GM20431 (cell line): ENCODE measurements around the gene MYH9.
"Not testable (repeated sequence)": the region's sequence is repeated elsewhere in the genome, so short reads cannot be mapped to it uniquely, and the experiment has no call there.

ENCODE experiments used
- in situ Hi-C: fragments of 300-500 bp; cut with MseI, MboI; formaldehyde crosslinking; loops from one replicate; pipeline ENCODE4 v1.15.0; 2020; ENCODE audit warnings: low sequenced_read_pairs; ENCODE audit not compliant: unreplicated experiment

Gene MYH9

GRCh38 chr22:36415415-36416168 is 27.8 kb upstream of the MYH9 start:
- in situ Hi-C loops = no loop called here

GRCh38 chr22:36413022-36413775 is 25.4 kb upstream of the MYH9 start:
- in situ Hi-C loops = no loop called here

GRCh38 chr22:36411589-36412258 is 24.0 kb upstream of the MYH9 start:
- in situ Hi-C loops = no loop called here

- in situ Hi-C loops = no loop called here
Measured at GRCh38 chr22:36409911-36410756, 22.4 kb upstream of the MYH9 start.

- in situ Hi-C loops = not testable (repeated sequence)
Measured at GRCh38 chr22:36409554-36409910, 21.8 kb upstream of the MYH9 start.

- in situ Hi-C loops = no loop called here
Measured at GRCh38 chr22:36409056-36409455, 21.3 kb upstream of the MYH9 start.

GRCh38 chr22:36406721-36407120 is 19.0 kb upstream of the MYH9 start:
- in situ Hi-C loops = no loop called here

GRCh38 chr22:36405671-36406538 is 18.1 kb upstream of the MYH9 start:
- in situ Hi-C loops = no loop called here

GRCh38 chr22:36405221-36405661 is 17.5 kb upstream of the MYH9 start:
- in situ Hi-C loops = no loop called here

- in situ Hi-C loops = no loop called here
Measured at GRCh38 chr22:36404446-36404845, 16.7 kb upstream of the MYH9 start.

- in situ Hi-C loops = no loop called here
Measured at GRCh38 chr22:36399472-36399778, 11.7 kb upstream of the MYH9 start.

GRCh38 chr22:36398601-36399471 is 11.1 kb upstream of the MYH9 start:
- in situ Hi-C loops = no loop called here

- in situ Hi-C loops = no loop called here
Measured at GRCh38 chr22:36397131-36398093, 9.6 kb upstream of the MYH9 start.

GRCh38 chr22:36395915-36396314 is 8.1 kb upstream of the MYH9 start:
- in situ Hi-C loops = no loop called here

GRCh38 chr22:36395055-36395849 is 7.5 kb upstream of the MYH9 start:
- in situ Hi-C loops = no loop called here

- in situ Hi-C loops = no loop called here
Measured at GRCh38 chr22:36391638-36392037, 3.9 kb upstream of the MYH9 start.

- in situ Hi-C loops = not testable (repeated sequence)
Measured at GRCh38 chr22:36389122-36389521, 1.4 kb upstream of the MYH9 start.
